Measurements from ENCODE around the gene CENPP.

Gene CENPP

GRCh38 chr9:92480291-92480771 is 154.6 kb downstream of the CENPP start:
- DNase-seq (ENCODE audit: low read depth in 2 of 2): no peak

- DNase-seq (ENCODE audit: low read depth in 2 of 2): no peak
Measured at GRCh38 chr9:92480986-92481633, 155.4 kb downstream of the CENPP start.

- peak; percentile 75 to 76 for DNase-seq (ENCODE audit: low read depth in 2 of 2)
Measured at GRCh38 chr9:92482329-92482728, 156.6 kb downstream of the CENPP start, which contains the start of gene ASPN. Gene ASPN, minus strand, starts transcription at chr9:92482506.

GRCh38 chr9:92482805-92483204 is 157.1 kb downstream of the CENPP start:
- DNase-seq (ENCODE audit: low read depth in 2 of 2): no peak

- no peak for DNase-seq (ENCODE audit: low read depth in 2 of 2)
Measured at GRCh38 chr9:92483627-92484545, 158.1 kb downstream of the CENPP start.

- no peak for DNase-seq (ENCODE audit: low read depth in 2 of 2)
Measured at GRCh38 chr9:92484563-92484962, 158.8 kb downstream of the CENPP start.

GRCh38 chr9:92486371-92486770 is 160.6 kb downstream of the CENPP start:
- DNase-seq (ENCODE audit: low read depth in 2 of 2): no peak

- peak in 1 of 2 experiments; percentile 16 for DNase-seq (ENCODE audit: low read depth in 2 of 2)
Measured at GRCh38 chr9:92488681-92489550, 163.2 kb downstream of the CENPP start.

- DNase-seq (ENCODE audit: low read depth in 2 of 2): no peak
Measured at GRCh38 chr9:92492781-92493401, 167.1 kb downstream of the CENPP start.

- no peak for DNase-seq (ENCODE audit: low read depth in 2 of 2)
Measured at GRCh38 chr9:92493749-92494387, 168.1 kb downstream of the CENPP start.

GRCh38 chr9:92494856-92495255 is 169.1 kb downstream of the CENPP start:
- DNase-seq (ENCODE audit: low read depth in 2 of 2): peak in 1 of 2 experiments; percentile 17

GRCh38 chr9:92496396-92497176 is 170.8 kb downstream of the CENPP start:
- DNase-seq (ENCODE audit: low read depth in 2 of 2): peak in 1 of 2 experiments; percentile 20

GRCh38 chr9:92499701-92500100 is 173.9 kb downstream of the CENPP start:
- no peak for DNase-seq (ENCODE audit: low read depth in 2 of 2)

GRCh38 chr9:92500725-92501124 is 175.0 kb downstream of the CENPP start:
- DNase-seq (ENCODE audit: low read depth in 2 of 2): no peak

GRCh38 chr9:92501671-92502393 is 176.1 kb downstream of the CENPP start:
- DNase-seq (ENCODE audit: low read depth in 2 of 2): no peak

GRCh38 chr9:92503156-92503555 is 177.4 kb downstream of the CENPP start:
- DNase-seq (ENCODE audit: low read depth in 2 of 2): no peak

- no peak for DNase-seq (ENCODE audit: low read depth in 2 of 2)
Measured at GRCh38 chr9:92504881-92505280, 179.1 kb downstream of the CENPP start.

GRCh38 chr9:92506184-92506857 is 180.6 kb downstream of the CENPP start:
- DNase-seq (ENCODE audit: low read depth in 2 of 2): peak; percentile 88 to 91

- no peak for DNase-seq (ENCODE audit: low read depth in 2 of 2)
Measured at GRCh38 chr9:92507005-92507404, 181.3 kb downstream of the CENPP start.

Data from fibroblast of skin of left quadriceps (primary cell).